Measurements from ENCODE around the gene SPATA17. TPM values are rescaled to one million over a fixed set of nuclear protein-coding genes. Genes with fewer than 3 reads are reported as not detected.

SPATA17 gene
- total and polyA plus RNA-seq, 10 of the 15 experiments (the other 5 are each of a cell fraction or from before 2014, with no cell fraction given) = 0.08 to 0.27 (median 0.11) TPM; not detected in 6

DNA sequence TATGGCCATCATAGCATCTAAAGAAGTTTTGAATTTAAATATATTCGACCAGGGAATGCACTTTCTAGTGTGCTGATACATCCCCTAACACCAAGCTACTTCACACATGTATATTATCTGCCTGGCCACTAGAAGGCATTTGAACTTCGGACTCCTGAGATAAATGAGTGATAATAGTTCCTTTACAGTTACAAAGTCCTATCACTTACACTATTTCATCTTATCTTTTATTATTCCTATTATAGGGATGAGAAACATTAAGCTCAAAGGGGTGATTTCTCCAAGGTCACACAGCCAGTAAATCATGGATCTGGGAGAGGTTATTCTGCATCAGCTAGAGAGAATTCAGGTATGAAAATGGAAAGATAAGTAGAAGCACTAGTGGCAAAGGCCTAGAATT lies 40.5 kb upstream of the SPATA17 start:
- ChIA-PET SMC1A (ENCODE audit: uncharacterized antibody, unreplicated experiment) (interaction anchor here (1.5 kb wide), 2 partner anchors 37 to 40 kb away, joined by 3 to 4 read pairs; partner anchors contain the start of genes GPATCH2 and SPATA17), POLR2A (no interaction called here), CTCF (interaction anchor here (0.5 kb wide), 1 partner anchor 21 kb away, joined by 3 read pairs; no protein-coding TSS in a partner anchor), RAD21 (ENCODE audit: unreplicated experiment) (no interaction called here)
- no peak overlapping the region for H3K9ac ChIP-seq (ENCODE audit: control insufficient read depth, insufficient read depth, low read length)
- no peak overlapping the region for H3K4me3 ChIP-seq
- FAIRE-seq (no peak), DNase-seq (ENCODE audit: low read depth, low spot score) (no peak), ATAC-seq (no peak)
- no peaks in the 10 kb centered on the region for H3K9me3 ChIP-seq (replicated peaks; ENCODE audit: control insufficient read depth, insufficient read depth, low read length)
- no peaks in the 10 kb centered on the region for H3K79me2 ChIP-seq (ENCODE audit: control insufficient read depth, insufficient read depth, low read length)
- TF ChIP-seq, protein P1, sequence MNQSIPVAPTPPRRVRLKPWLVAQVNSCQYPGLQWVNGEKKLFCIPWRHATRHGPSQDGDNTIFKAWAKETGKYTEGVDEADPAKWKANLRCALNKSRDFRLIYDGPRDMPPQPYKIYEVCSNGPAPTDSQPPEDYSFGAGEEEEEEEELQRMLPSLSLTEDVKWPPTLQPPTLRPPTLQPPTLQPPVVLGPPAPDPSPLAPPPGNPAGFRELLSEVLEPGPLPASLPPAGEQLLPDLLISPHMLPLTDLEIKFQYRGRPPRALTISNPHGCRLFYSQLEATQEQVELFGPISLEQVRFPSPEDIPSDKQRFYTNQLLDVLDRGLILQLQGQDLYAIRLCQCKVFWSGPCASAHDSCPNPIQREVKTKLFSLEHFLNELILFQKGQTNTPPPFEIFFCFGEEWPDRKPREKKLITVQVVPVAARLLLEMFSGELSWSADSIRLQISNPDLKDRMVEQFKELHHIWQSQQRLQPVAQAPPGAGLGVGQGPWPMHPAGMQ (IDR thresholded peaks at IDR 0.05; ENCODE audit: borderline replicate concordance) = no peak
- TF ChIP-seq, protein P2, sequence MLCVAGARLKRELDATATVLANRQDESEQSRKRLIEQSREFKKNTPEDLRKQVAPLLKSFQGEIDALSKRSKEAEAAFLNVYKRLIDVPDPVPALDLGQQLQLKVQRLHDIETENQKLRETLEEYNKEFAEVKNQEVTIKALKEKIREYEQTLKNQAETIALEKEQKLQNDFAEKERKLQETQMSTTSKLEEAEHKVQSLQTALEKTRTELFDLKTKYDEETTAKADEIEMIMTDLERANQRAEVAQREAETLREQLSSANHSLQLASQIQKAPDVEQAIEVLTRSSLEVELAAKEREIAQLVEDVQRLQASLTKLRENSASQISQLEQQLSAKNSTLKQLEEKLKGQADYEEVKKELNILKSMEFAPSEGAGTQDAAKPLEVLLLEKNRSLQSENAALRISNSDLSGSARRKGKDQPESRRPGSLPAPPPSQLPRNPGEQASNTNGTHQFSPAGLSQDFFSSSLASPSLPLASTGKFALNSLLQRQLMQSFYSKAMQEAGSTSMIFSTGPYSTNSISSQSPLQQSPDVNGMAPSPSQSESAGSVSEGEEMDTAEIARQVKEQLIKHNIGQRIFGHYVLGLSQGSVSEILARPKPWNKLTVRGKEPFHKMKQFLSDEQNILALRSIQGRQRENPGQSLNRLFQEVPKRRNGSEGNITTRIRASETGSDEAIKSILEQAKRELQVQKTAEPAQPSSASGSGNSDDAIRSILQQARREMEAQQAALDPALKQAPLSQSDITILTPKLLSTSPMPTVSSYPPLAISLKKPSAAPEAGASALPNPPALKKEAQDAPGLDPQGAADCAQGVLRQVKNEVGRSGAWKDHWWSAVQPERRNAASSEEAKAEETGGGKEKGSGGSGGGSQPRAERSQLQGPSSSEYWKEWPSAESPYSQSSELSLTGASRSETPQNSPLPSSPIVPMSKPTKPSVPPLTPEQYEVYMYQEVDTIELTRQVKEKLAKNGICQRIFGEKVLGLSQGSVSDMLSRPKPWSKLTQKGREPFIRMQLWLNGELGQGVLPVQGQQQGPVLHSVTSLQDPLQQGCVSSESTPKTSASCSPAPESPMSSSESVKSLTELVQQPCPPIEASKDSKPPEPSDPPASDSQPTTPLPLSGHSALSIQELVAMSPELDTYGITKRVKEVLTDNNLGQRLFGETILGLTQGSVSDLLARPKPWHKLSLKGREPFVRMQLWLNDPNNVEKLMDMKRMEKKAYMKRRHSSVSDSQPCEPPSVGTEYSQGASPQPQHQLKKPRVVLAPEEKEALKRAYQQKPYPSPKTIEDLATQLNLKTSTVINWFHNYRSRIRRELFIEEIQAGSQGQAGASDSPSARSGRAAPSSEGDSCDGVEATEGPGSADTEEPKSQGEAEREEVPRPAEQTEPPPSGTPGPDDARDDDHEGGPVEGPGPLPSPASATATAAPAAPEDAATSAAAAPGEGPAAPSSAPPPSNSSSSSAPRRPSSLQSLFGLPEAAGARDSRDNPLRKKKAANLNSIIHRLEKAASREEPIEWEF (IDR thresholded peaks at IDR 0.05; ENCODE audit: insufficient replicate concordance, low read depth, low read length) = no peak
- TF ChIP-seq POLR2AphosphoS2 (IDR thresholded peaks at IDR 0.05; ENCODE audit: low read depth, low read length) = no peak
- TF ChIP-seq MTA3 (IDR thresholded peaks at IDR 0.05; ENCODE audit: borderline replicate concordance, low read length) = no peak
- TF ChIP-seq EZH2 (IDR thresholded peaks at IDR 0.05; ENCODE audit: borderline replicate concordance, control insufficient read depth, low read depth, low read length) = no peak
- TF ChIP-seq, protein P3, sequence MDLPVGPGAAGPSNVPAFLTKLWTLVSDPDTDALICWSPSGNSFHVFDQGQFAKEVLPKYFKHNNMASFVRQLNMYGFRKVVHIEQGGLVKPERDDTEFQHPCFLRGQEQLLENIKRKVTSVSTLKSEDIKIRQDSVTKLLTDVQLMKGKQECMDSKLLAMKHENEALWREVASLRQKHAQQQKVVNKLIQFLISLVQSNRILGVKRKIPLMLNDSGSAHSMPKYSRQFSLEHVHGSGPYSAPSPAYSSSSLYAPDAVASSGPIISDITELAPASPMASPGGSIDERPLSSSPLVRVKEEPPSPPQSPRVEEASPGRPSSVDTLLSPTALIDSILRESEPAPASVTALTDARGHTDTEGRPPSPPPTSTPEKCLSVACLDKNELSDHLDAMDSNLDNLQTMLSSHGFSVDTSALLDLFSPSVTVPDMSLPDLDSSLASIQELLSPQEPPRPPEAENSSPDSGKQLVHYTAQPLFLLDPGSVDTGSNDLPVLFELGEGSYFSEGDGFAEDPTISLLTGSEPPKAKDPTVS (IDR thresholded peaks at IDR 0.05; ENCODE audit: low read depth, low read length) = no peak
- no peak for TF ChIP-seq SREBF1 (IDR thresholded peaks at IDR 0.05; ENCODE audit: low read length)
- TF ChIP-seq RELA (IDR thresholded peaks at IDR 0.05; ENCODE audit: borderline replicate concordance, partially characterized antibody) = no peak
- TF ChIP-seq FOXK2 (IDR thresholded peaks at IDR 0.05) = no peak
- no peak for TF ChIP-seq HDGF (IDR thresholded peaks at IDR 0.05)
- TF ChIP-seq CBFB (IDR thresholded peaks at IDR 0.05; ENCODE audit: low read depth) = no peak
- TF ChIP-seq SIX5 (IDR thresholded peaks at IDR 0.05; ENCODE audit: low read depth, low read length, severe bottlenecking) = no peak
- no peak for TF ChIP-seq STAT3 (IDR thresholded peaks at IDR 0.05; ENCODE audit: low read depth, low read length)
- TF ChIP-seq JUNB (IDR thresholded peaks at IDR 0.05) = no peak
- TF ChIP-seq BHLHE40 (IDR thresholded peaks at IDR 0.05; ENCODE audit: borderline replicate concordance in 1 of 2, low read depth in 2 of 2, low read length in 1 of 2) = no peak
- no peak for TF ChIP-seq ZNF622 (IDR thresholded peaks at IDR 0.05)
- no peak for TF ChIP-seq SMAD1 (IDR thresholded peaks at IDR 0.05; ENCODE audit: low read depth, partially characterized antibody)
- TF ChIP-seq RUNX3 (IDR thresholded peaks at IDR 0.05; ENCODE audit: low read length) = no peak
- no peak for TF ChIP-seq MXI1 (IDR thresholded peaks at IDR 0.05; ENCODE audit: low read depth, low read length)
- intact Hi-C loops (cut with micrococcal nuclease; ENCODE audit: unreplicated experiment) (no loop called here), in situ Hi-C loops (cut with MboI) (no loop called here)
- H3K4me2 ChIP-seq (ENCODE audit: control insufficient read depth, insufficient read depth) = no peak overlapping the region
- H3K27ac ChIP-seq (ENCODE audit: control insufficient read depth, insufficient read depth) = no peak overlapping the region
- no peaks in the 10 kb centered on the region for H3K36me3 ChIP-seq (ENCODE audit: control insufficient read depth in 2 of 2, insufficient read depth in 2 of 2, low read length in 1 of 2)
- WGBS (ENCODE audit: insufficient coverage, insufficient replicate concordance, low lambda C conversion rate, missing lambda C conversion rate) = 98% methylated on average over 2 of the region's 2 CpGs
- H3K27me3 ChIP-seq (replicated peaks in 1 of 2; ENCODE audit: control insufficient read depth in 2 of 2, insufficient read depth in 2 of 2, low read length in 1 of 2) = no peaks in the 10 kb centered on the region
- BruUV-seq (replicated peaks) = no TSS peak
- H3K4me1 ChIP-seq (ENCODE audit: control insufficient read depth, insufficient read depth, low read length) = no peaks in the 10 kb centered on the region
- H4K20me1 ChIP-seq (ENCODE audit: control insufficient read depth, insufficient read depth) = no peaks in the 10 kb centered on the region
- H2AFZ ChIP-seq (ENCODE audit: control insufficient read depth, low read depth, low read length) = no peak overlapping the region

Data from GM12878 (cell line).